GM19372 (cell line): ENCODE results near the gene TBX3.
"Not testable (repeated sequence)": the region's sequence is repeated elsewhere in the genome, so short reads cannot be mapped to it uniquely, and the experiment has no call there.

Source experiments
- ATAC-seq: cut with Tn5 transposase; IDR thresholded peaks from one replicate; pipeline ENCODE4 v1.9.1; 2021; ENCODE audit warnings: mild to moderate bottlenecking, low read depth, moderate library complexity; ENCODE audit not compliant: unreplicated experiment

Gene TBX3

DNA sequence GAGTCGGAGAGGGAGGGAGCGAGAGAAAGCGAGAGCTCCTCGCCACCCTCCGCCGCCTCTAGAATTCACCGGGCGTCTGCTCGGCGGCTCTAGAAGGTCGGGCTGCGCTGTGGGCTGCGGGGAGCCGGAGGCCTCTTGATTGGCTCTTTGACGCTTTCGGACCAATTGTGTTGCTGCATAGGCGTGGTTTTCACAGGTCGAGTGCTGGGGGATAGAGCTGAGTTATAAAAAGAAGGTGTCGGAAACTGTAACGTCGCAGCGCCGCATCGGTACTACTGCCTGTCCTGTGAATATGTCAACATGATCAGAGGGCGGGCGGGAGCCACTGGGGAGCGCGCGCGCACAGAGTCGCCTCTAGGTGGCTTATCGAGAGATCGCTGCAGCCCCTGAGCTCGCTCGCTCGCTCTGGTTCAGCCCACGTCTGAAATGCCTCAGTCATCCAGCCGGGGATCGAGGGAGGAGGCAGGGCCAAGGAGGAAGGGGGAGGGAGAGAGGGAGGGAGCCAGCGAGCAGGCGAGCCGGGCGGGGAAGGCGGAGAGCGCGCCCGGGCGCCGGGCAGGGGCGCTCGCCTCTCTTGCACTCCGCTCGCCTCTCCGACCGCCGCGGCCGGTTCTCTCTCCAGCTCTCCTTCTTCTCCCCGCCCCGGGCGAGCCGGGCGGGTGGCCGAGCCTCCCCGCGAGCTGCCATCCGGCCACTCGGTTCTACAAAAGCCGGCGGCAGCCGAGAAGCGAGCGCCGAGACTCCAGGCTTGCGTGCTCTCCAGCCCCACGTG, at the start of gene TBX3:
Gene TBX3, minus strand, starts transcription at position 78 of the 772 bp plus-strand sequence. CDS start 975 bp downstream, outside the sequence.
- no peak for ATAC-seq

- ATAC-seq, result no peak
Measured at GRCh38 chr12:114732426-114733030, 48.6 kb upstream of the TBX3 start.

- no peak for ATAC-seq
Measured at GRCh38 chr12:114729731-114730130, 45.8 kb upstream of the TBX3 start.

GRCh38 chr12:114726092-114726710, 42.2 kb upstream of the TBX3 start:
- ATAC-seq, result no peak

- ATAC-seq, result not testable (repeated sequence)
Measured at GRCh38 chr12:114722176-114722575, 38.2 kb upstream of the TBX3 start.

DNA sequence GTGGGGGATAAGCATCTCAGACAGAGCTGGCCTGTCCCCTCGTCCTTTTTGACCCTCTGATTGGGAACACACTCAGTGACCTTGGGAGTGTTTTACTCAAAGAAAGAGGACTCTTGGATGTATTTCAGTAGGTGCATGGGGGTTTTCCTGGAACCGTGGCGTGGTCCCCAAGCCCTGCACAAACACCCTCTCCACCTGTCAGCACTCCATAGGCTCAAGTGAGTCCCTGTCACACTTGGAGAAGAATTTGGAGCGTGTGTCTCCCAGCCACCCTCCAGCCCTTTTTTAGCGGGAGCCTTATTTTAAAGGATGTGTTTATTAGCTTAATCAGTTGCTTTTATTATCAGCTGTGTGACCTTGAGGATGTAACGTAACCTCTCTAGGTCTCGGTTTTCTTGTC, 37.3 kb upstream of the TBX3 start:
- ATAC-seq, result no peak

GRCh38 chr12:114713466-114714215, 29.7 kb upstream of the TBX3 start:
- ATAC-seq, result no peak

- ATAC-seq, result no peak
Measured at GRCh38 chr12:114711689-114712152, 27.7 kb upstream of the TBX3 start.

GRCh38 chr12:114710151-114710550, 26.2 kb upstream of the TBX3 start:
- no peak for ATAC-seq

DNA sequence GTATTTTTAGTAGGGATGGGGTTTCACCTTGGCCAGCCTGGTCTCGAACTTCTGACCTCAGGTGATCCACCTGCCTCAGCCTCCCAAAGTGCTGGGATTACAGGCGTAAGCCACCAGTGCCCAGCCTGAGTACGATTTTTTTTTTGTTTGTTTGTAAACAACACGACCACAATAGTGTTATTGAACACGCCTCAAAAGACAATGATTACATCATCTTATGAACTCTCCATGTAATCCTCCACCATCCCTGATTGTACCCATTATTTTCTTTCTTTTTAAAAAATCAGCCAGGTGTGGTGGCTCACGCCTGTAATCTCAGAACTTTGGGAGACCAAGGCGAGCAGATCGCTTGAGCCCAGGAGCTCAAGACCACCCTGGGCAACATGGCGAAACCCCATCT, 25.1 kb upstream of the TBX3 start:
- no peak for ATAC-seq

DNA sequence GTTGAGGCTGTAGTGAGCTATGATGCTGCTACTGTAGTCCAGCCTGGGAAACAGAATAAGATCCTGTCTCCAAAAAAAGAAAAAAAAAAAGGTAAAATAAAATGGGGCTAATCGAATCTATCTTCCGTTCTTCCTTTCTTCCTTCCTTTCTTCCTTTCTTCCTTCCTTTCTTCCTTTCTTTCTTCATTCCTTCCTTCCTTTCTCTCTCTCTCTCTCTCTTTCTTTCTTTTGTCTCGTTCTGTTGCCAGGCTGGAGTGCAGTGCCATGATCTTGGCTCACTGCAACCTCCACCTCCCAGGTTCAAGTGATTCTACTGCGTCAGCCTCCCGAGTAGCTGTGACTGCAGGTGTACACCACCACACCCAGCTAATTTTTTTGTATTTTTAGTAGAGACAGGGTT, 24.6 kb upstream of the TBX3 start:
- ATAC-seq, result not testable (repeated sequence)

- no peak for ATAC-seq
Measured at GRCh38 chr12:114704096-114704495, 20.1 kb upstream of the TBX3 start.

DNA sequence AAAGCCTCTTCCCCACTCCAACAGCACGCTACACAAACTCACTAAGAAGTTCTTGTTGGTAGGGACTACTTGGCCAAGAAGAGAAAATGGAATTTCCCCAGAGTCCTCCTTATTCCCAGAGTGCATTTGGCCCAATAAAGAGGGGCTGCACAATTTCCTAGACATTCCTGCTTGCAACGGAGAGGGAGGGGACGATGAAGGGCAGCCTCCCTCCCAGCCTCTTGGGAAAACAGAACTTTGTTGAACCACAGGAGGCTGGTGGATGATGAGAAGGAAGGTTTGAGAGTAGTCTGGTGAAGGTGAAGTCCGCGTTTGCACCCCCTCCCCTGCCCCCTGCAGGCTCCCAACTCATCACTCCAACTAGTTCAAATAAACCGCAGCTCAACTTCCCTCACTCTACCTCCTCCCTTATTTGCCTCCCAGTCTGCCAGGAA, 19.1 kb upstream of the TBX3 start:
- no peak for ATAC-seq

DNA sequence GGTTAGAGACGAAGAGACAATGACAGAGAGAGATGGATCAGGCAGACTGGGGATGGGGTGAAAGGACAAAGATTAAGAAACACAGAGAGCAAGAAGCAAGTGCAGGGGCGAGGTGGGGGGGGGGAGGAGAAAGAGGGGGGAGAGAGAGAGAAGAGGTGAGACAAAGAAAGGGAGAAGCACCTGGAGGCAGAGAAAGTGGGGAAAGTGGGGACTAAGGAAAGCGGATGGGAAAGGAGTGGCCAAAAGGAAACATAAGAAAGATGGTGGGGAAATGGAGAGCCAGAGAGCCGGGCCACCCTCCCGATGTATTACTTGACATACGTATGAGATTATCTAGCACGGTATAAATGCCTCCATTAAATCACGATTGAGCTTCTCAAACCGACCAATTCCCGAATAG, 18.5 kb upstream of the TBX3 start:
- no peak for ATAC-seq

- ATAC-seq, result no peak
Measured at GRCh38 chr12:114701553-114701952, 17.6 kb upstream of the TBX3 start.

GRCh38 chr12:114701104-114701414, 17.1 kb upstream of the TBX3 start:
- ATAC-seq, result no peak

DNA sequence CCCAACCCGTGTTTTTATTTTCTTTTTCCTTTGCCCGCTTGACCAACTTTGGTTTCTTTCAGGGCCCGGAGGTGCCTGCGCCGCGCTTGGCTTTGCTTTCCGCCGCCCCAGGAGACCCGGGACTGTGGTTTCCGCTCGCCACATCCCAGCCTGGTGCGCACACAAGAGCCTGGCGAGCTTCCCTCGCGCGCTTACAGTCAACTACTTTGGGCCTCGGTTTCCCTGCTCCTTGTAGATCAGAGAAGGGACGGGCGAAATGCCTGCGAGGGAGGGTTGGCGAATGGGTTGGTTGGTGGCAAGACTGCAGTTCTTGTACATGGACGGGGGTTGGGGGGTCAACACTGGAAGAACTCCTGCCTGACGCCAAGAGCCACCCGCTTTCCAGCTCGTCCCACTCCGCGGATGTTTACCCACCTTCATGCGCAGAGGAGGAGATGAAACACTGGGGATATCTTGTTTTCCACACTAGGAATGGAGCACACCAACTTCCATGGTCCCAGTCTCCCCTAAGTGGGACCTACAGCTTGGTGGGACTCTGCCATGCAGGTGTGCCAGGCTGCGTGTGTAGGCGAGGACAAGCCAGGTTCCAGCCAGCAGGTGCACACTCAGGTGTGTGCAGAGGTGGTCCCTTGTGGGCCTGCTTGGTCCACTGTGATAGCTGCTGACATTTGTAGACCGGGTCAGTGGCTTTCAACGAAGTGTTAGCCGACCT, 16.6 kb upstream of the TBX3 start:
- no peak for ATAC-seq

DNA sequence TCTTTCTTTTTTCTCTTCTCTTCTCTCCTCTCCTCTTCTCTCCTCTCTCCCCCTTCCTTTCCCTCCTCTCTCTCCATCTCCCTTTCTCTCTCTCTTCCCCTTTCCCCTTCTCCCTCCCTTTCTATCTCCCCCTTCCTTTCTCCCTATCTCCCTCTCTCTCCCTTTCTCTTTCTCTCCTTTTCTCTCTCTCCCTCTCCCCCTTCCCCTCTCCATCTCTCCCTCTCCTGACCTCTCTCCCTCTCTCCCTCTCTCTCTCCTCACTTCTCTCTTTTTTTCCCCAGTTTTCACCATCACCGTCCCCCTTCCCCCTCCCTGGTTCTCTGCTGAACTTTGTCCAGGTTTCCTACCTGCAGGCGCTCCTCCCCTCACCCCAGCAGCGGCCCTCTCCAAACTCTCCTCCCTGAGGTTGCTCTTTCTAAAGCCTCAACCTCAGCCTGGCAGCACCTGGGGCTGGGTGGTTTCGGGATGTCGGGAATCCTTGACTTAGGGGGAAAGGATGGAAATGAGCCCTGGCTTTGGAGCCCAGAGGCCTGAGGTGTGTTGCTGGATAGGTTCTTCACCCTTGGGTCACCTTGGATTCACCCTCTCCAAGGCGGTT, 14.7 kb upstream of the TBX3 start:
- no peak for ATAC-seq

DNA sequence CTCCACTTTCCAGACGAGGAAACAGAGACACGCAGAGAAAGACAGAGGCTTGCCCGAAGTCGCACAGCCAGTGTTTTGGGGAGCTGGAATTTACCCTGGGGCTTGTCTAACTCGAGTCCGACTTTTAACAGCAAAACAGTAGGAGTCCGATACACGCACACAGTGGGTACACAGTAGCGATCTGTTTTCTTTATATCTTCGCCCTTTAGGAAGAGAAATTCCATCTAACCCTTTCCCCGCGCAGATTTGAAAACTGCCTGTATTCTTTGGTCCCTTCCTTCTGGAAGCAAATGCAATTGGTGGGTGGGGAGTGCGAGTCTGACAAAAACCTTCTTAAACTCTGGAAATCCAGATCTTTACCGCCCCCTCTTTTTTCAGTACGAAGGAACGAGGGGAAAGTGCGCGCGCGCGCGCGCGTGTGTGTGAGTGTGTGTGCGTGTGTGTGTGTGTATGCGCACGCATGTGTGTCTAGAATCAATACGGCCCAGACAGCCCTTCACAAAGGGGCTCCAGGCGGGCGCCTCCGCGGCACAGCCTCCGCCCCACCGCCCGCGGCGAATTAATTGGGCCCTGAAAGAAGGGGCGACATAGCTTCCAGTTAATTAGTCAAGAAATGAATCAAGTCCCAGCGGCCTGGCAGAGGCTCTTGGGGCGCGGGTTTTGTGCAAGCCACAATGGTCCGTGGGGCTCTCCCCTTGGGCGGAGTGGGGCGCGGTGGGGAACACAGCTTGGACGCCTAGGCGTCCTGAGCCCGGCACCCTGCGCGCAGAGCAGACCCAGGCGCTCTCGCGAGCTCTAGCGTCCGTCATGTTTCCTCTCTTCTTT, 14.0 kb upstream of the TBX3 start:
- no peak for ATAC-seq
